Stimulated activated naive CD4-positive, alpha-beta T cell (primary cell): ENCODE measurements around the gene DMD.

Experiments
- DNase-seq, 6 experiments: peaks; one replicate each; lab custom pipeline; 2025; lab: John Stamatoyannopoulos, UW

The DMD gene

DNA sequence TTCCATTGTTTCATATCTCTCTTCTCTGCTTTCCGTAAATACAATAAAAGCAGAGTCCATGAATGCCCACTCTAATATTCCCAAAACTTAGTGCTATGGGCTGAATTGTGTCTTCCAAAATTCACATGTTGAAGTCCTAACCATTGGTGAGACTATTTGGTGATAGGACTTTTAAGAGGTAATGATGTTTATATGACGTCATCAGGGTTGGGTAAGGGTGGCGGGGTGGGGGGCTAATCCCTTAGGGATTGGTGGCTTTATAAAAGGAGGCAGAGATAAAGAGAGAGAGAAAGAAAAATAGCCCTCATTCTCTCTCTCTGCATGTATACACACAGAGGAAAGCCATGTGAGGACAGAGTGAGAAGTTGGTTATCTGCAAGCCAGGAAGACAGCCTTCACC is 722.2 kb downstream of the DMD start:
- DNase-seq, result no peak

DNA sequence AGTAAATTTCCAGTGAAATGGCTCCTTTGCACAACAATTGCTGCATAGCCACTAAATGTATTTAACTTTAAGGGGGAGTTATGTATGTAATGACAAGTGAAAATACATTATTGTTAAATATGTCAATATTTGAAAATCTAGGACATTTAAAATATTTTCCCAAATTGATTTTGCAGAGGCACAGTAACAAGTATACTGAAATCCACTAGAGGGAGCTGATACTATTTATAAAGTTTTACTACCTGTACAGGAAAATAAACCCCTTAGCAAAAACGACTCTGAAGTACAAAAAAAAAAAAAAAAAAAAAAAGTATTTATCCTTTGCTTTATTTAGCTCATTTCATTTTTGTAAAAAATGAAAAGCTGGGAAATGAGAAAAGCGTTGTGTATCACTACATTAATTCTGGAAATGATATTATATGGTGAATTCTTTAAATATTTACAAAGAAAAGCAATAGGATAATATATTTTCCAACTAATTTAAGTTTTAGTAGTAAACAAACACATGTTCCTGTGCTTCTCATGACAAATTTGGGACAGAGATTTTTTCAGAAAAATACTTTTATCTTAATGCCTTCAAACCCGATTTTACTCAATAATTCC is 727.7 kb downstream of the DMD start:
- DNase-seq, result no peak

DNA sequence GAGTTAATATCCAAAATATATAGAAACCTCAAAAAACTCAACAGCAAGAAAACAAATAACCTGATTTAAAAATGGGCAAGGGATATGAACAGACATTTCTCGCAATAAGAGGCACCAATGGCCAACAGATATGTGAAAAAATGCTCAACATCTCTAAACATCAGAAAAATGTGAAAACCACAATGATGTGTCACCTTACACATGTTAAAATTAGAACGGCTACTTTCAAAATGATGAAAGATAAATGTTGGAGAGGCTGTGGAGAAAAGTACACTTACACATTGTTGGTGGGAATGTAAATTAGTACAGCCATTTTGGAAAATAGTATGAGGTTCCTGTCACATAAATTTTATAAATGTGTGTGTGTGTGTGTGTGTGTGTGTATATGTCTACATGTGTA is 731.3 kb downstream of the DMD start:
- no peak for DNase-seq

DNA sequence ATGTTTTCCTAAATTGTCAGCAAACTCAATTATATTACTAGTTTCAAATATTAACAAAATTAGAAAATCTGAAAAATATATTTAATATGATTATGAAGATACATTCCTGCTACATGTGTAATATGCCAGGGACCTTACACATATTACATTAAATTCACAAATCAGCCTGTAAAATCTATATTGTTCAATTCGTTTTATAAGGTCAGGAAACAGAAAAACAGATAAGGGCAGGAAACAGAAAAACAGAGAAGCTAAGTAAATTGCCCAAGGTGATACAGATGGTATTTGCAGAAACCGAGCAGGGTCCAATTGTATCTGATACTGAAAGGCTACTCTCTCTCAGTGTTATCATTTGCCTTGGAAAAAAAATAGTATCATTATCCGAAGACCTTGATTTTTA is 739.0 kb downstream of the DMD start:
- DNase-seq, result no peak

DNA sequence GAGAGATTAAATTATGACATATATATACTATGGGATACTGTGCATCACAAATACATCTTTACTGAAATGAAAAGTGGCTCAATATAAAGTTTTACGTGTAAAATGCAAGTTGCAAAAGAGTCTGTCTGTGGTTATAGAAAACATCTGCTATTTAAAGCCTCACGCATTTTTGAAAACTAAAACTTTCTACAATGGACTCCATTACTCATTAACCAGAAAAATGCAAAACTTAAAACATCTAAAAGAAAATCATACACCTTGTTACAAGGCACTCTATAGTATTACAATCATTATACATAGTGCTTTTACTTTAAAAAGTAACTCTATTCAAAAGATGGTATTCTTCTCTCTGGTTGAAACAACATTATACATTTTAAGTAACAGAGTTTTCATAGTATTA is 755.6 kb downstream of the DMD start:
- no peak for DNase-seq

DNA sequence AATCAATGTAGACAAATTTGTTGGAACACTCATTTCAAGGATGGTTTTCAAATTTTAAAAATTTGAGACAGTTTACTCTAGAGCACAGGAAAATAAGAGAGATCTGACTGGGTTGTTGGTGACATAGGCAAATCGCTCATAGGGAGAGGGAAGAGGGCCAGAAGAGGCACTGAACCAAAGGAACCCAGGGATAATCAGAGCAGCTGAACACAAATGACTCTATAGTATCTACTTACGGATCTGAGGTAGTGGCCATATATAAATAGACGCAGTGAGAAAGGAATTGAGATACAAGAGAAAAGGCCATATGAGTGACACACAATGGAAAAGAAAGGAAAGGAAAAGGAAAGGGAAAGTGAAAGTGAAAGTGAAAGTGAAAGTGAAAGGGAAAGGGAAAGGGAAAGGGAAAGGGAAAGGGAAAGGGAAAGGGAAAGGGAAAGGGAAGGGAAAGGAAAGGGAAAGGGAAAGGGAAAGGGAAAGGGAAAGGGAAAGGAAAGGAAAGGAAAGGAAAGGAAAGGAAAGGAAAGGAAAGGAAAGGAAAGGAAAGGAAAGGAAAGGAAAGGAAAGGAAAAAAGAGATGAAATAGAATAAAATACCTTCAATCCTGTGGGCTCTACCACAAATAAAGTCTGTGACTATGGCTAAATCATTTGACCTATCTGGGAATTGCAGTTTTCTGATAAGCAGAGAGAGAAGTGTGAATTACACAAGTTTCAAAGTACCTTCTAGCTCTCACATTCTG is 759.2 kb downstream of the DMD start:
- no peak for DNase-seq

DNA sequence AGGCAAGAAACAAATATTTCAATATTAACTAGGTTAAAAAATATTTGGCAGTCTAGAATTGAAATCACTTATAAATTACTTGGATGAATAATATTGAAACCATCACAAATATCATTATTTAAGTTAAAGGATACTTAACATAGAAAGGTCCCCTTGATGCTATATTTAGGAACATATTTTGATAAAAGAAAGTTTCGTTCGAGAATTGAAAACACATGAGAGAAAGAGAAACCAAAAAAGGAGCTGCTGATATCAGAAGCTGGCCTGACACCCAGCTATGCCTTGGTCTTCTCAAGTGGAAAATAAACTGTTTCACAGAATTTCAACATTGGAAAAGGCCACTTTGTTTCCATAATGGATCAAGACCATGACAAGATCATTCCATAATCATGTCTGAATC is 762.4 kb downstream of the DMD start:
- peak in 1 of 6 experiments; percentile 6 for DNase-seq

DNA sequence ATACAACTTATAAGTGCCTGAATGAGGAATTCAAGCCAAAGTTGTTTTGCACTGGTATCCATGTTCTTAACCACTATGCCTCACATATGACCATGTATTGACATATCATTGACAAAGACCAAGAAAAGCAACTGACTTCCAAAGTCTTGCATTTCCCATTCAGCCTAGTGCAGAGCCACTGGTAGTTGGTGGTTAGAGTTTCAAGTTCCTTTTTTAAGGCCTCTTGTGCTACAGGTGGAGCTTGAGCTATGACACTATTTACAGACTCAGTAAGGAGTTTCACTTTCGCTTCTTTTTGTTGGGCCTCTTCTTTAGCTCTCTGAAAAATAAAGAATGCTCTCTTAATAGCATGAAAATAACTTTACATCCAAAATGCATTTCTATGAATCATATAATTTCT is 763.0 kb downstream of the DMD start:
- DNase-seq, result peak in 3 of 6 experiments; percentile 2 to 32 (median 30)

DNA sequence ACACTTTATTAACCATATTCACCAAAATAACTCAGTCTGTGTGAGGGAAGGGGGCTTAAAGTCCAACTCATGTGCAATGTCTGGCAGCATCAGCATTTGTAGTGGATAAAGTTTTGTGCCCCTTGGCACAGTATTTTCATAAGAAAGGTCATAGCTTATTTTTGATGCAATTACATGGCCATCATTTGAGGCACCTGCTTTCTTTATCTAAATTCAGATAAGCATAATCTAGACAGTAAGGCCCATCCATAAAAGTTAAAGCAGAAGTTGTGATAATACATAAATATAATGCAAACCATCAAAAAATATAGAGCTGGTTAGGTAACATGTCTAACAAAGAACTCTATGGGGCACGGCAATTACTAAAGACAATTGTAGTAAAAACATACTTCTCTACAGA is 763.7 kb downstream of the DMD start:
- DNase-seq, result no peak

DNA sequence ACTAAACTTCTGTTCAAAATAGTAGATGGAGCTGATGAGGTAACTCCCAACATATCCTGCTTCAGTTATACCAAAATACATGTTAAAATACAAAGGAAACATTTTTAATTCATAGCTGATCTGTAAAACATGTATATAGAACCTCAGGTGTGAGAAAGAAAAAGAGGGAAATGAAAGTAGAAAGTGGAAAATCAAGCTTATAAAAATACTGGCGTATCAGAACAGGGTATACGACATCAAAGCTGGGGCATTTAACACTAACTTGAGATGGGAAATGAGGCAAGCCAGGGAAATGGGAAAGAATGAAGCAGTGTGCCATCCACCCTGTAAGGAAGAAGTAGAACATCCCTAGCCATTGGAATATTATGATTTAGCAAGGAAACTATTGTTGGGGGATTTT is 767.5 kb downstream of the DMD start:
- DNase-seq, result no peak

DNA sequence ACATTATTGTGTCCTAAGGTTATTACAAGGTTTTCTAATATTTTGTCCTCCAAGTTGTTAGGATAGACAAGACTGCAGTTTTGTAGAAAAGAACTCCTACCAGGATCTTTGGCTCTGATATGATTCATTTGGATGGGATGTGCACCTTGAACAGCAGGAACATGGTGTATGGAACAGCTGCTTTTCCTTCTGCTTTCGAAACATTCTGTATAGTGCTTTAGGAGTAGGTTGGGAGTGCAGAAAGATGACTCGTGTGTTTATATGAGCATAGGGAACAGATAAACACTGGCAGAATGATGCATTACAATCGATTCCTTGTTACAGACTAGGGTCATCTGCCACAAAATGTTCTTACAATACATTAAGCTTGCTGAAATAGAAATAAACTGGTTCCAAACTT is 790.1 kb downstream of the DMD start:
- DNase-seq, result no peak

DNA sequence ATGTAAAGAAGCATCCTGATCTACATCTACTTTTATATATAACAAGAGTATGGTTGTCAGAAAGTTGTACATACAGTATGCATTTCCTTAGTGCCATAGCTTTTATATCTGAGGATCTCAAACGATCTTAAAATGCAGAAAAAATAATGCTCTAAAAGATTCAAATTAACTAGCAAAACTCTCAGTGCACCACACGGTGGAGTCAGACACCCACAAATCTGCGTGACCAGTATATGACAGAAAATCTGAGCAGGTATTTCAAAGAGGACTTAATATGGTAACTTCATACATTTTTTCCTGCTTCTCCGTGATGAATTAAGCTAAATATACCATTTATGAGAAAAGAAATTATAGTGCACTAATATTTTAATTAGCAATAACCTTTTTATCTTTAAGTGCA is 803.0 kb downstream of the DMD start:
- peak in 1 of 6 experiments; percentile 21 for DNase-seq

DNA sequence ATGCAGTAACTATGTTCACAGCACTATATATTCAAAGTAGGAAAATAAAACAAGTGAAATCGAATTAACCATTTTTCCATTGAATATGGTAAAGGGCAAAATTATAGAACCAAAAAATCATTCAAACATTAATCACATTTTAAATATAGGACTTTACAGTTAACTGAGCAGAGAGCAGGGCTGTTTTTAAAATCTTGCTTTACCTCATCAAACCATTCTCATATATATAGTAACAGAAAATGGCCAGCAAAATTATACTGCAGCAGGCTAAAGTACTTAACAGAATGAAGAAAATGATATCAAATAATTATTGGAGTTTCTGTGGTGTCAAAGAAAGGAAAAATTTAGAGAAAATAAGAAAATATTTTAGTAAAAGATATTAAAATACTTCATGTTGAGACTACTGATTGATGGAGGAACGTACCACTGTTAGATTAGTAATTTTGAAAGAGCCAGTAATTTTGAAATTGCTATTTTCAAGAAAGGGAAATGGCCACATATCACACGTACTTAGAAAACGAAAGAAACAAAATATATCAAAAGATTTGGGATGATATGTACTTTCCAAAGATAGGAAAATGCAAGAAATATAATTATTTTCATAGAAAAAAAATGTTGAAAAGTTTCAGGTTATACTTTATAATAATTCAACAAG is 813.7 kb downstream of the DMD start:
- DNase-seq, result no peak

DNA sequence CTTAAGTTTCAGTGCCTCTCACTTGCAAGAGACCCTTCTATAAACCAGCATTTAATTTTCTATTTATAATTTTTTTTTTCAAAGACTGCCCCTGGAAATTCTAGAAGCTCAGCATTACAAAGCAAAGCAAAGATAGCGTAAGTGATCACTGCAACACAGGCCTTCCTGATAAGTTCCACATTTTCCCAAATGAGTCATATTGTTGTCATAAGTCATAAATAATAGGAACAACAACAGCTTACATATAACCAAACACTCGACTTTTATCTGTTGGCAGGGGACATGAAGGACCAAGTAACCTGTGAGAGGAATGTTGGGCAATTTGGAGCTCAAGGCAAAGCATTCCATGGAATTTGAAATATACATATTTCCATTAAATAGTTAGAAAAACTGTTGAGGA is 815.5 kb downstream of the DMD start:
- DNase-seq, result no peak

DNA sequence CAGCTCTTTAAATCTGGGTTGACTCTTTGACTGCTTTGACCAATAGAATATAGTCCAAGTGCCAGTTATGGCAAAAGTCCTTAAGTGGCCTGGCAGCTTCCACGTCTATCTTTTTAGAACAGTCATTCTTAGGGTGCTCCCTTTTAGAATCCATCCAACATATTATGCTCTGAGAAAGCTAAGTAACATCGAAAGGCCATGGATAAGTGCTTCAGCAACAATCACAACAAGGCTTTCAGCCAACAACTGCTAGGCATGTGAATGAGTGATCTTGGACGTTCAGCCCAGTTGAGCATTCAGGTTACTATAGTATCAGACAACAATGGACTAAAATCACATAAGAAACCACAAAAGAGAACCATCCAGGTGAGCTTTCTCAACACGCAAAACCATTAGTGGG is 818.7 kb downstream of the DMD start:
- DNase-seq, result no peak

DNA sequence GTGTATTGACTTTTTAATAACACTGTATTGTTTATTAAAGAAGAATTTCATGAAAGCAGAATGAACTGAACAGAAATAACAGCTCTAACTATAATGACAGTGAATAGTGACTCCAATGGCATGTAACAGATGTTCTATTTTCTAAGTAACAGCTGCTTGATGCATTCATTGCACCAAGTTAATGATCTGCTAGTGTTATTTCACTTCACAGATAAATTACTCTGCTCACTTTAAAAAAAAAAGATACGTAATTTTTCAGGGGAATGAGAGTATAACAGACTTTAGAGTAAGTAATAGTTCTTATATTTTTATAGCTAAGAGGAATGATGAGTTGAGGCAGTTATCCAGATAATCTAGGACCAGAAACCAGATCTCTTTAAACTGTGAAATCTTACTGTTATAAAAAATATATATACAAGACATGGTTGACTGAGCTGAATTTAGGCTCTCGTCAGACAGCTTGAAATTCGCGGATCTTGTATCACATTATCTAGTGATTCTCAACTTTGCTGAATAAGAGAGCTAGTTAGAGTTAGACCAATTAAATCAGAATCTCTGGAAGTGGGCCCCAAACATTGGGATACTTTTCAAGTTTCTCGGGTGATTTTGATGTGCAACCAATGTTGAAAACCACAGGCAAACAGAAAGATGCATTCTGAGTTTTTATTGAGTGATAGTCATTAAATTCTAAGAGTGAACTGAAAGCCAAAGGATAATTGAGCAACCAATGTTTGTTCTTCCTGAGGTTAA is 840.7 kb downstream of the DMD start:
- DNase-seq, result no peak

DNA sequence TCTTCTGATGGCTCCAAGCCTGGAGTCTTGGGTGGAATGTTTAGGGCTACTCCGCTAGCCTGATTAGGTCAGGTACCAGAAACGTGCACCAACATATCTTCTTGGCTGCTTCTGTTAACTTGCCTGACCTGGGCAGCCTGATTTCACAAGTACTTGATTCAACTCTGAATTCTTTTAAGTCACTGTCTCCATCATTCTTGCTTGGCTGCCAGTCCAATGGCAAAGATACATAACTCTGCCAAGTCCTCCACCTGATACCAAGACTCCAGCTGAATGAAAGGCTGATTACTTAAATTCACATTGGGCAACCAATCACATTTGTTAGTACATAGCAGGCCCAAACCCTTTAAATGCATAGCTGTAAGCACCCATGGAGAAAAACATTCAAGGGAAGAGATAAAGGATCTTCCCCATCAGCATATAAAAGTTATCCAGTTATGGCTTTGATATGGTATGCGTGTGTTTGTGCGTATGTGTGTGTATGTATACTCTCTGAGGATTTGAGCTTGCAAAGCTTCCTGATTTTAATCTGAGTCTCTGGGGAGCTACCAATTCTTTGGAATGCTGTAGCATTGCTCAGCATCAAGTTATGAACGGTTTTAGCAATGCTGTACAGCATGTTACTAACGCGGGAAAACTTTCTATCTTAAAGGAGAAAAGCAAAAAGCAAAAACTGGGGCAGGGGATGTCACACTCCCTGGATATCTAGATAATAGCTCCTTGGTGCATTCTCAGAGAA is 917.2 kb downstream of the DMD start:
- DNase-seq, result no peak

DNA sequence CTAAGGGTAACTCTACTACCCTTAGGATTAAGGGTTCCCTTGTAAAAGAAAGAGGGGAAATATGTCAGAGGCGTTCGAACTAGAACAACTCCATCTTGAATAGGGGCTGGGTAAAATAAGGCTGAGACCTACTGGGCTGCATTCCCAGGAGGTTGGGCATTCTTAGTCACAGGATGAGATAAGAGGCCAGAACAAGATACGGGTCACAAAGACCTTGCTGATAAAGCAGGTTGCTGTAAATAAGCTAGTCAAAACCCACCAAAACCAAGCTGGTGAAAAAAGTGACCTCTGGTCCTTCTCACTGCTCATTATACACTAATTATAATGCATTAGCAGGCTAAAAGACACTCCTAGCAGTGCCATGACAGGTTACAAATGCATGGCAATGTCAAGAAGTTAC is 922.0 kb downstream of the DMD start:
- no peak for DNase-seq

DNA sequence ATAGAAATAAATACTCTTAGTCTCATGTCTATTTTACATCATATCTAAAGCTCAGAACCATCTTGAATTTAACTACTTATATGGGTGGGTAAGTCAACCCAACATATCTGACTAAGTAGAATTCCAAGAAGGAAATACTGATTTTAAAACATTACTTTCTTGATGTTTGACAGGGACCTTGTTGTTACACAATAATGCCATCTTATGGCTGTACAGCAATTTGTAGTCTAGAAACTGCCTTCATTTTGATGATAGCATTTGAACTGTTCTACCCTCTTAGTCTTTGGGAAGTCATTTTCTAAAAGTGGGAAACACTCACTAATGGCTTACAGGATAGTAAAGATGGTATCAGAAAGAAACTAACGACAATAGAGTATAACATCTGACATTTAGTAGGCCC is 929.5 kb downstream of the DMD start:
- no peak for DNase-seq

DNA sequence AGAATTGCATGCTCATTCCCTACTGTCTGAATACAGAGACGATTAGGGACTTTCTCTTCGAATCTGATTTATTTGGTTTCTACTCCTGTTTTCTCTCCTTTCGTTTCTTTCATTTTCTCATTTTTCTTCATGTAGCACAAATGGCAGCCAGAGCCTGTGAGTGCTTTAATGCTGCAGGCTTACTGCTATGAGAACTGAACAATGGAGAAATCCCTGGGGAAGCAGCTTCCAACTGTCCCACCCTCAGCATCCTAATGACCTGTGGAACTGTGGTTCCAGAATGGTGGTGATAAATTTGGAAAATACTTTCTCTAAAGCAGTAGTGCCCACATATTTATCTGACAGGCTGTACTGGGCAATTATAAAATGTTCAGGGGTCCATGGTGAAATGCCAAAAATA is 930.4 kb downstream of the DMD start:
- no peak for DNase-seq

DNA sequence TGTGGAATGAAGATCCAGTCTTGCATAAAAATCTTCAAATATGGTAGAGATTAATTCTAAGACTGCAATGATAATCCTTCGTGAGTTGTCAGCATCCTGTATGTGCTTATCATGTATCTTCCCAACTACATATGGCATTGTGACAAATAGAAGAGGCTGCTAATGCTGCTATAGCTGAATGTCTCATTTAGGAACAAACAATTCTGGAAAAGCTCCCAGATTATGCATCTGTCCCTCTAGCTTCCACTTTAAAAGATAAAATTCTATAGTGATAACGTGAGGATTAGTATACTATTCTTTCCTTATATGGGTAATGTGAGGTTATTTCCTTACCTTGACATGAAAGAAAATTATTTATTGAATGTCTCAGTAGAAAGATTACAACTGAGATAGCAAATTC is 930.9 kb downstream of the DMD start:
- DNase-seq, result no peak

DNA sequence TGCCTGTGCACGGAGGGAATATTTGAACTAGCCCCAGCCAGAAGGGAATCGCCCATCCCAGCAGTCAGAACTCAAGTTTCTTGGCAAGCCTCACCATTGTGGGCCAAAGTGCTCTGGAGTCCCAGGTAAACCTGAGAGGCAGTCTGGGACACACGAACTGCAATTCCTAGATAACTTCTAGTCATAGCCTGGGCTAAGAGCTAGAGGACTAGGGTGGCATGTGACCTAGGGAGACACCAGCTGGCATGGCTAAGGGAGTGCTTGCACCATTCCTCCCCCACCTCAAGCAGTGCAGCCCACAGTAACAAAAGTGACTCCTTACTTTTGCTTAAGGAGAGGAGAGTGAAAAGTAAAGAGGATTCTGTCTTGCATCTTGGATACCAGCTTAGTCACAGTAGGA is 935.2 kb downstream of the DMD start:
- no peak for DNase-seq
